Measurements from ENCODE around the gene ZFAND2B.
"Not testable (repeated sequence)": the region's sequence is repeated elsewhere in the genome, so short reads cannot be mapped to it uniquely, and the experiment has no call there.

ZFAND2B gene

GRCh38 chr2:219175928-219176817 is 30.4 kb upstream of the ZFAND2B start:
- no peak for DNase-seq

- peak; percentile 88 for DNase-seq
Measured at GRCh38 chr2:219176818-219177551, 29.6 kb upstream of the ZFAND2B start, which contains the start of gene CNPPD1. Gene CNPPD1 (minus strand): TSS chr2:219176925. CDS start chr2:219176828, 97 bp downstream.

GRCh38 chr2:219177552-219178376 is 28.8 kb upstream of the ZFAND2B start, which contains the start of gene RETREG2:
Gene RETREG2 (plus strand): TSS chr2:219178275. CDS start chr2:219178353, 78 bp downstream.
- peak; percentile 87 for DNase-seq

- no peak for DNase-seq
Measured at GRCh38 chr2:219178377-219179175, 28.0 kb upstream of the ZFAND2B start.

GRCh38 chr2:219179601-219180465 is 26.7 kb upstream of the ZFAND2B start:
- no peak for DNase-seq

GRCh38 chr2:219180961-219181360 is 25.6 kb upstream of the ZFAND2B start:
- DNase-seq = no peak

- DNase-seq = no peak
Measured at GRCh38 chr2:219181531-219181930, 25.1 kb upstream of the ZFAND2B start.

GRCh38 chr2:219182331-219183150 is 24.0 kb upstream of the ZFAND2B start:
- no peak for DNase-seq

GRCh38 chr2:219183151-219183772 is 23.3 kb upstream of the ZFAND2B start:
- DNase-seq = no peak

- DNase-seq = no peak
Measured at GRCh38 chr2:219184121-219184520, 22.5 kb upstream of the ZFAND2B start.

GRCh38 chr2:219186754-219187456 is 19.7 kb upstream of the ZFAND2B start:
- DNase-seq = no peak

- no peak for DNase-seq
Measured at GRCh38 chr2:219197388-219197787, 9.2 kb upstream of the ZFAND2B start.

GRCh38 chr2:219198974-219199373 is 7.6 kb upstream of the ZFAND2B start:
- no peak for DNase-seq

- no peak for DNase-seq
Measured at GRCh38 chr2:219199470-219200211, 6.9 kb upstream of the ZFAND2B start.

GRCh38 chr2:219200502-219201326 is 5.9 kb upstream of the ZFAND2B start:
- DNase-seq = not testable (repeated sequence)

- DNase-seq = not testable (repeated sequence)
Measured at GRCh38 chr2:219201331-219201730, 5.3 kb upstream of the ZFAND2B start.
